BJ (cell line): ENCODE measurements around the gene PRKCA. TPM values are rescaled to one million over a fixed set of nuclear protein-coding genes. Genes with fewer than 3 reads are reported as not detected.

Experiments used
- CTCF ChIA-PET: fragments of 350-600 bp; formaldehyde crosslinking; extraction: SDS; loops from one replicate; lab custom pipeline; 2021; ENCODE audit warnings: antibody characterized with exemption, inconsistent platforms; lab: Yijun Ruan, JAX
- POLR2A ChIA-PET: fragments of 300-600 bp; sonication (Branson Sonifier 250); formaldehyde crosslinking; extraction: SDS; loops from one replicate; lab custom pipeline; 2021; ENCODE audit warnings: antibody characterized with exemption; lab: Charles Lee
- DNase-seq: peaks from one replicate; pipeline ENCODE4 v3.0.0-alpha.2; 2011; ENCODE audit warnings: low read depth
- H3K27me3 ChIP-seq: 2 replicates; pipeline ENCODE4 v1.6.0; 2011; ENCODE audit warnings: low read length; ENCODE audit not compliant: control insufficient read depth, insufficient read depth
- H3K36me3 ChIP-seq: 2 replicates; pipeline ENCODE4 v1.5.1; 2011; ENCODE audit warnings: low read length; ENCODE audit not compliant: control insufficient read depth, insufficient read depth
- H3K4me3 ChIP-seq: 2 replicates; pipeline ENCODE4 v1.5.1; 2011; ENCODE audit warnings: low read depth, mild to moderate bottlenecking, control low read depth, low read length
- polyA plus RNA-seq: library from polyadenylated mRNA; depleted of rRNA; stranded (reverse); fragments of >200 nt; gene quantifications from 2 replicates; pipeline ENCODE4 v1.2.3, GENCODE V29; 2011
- TF ChIP-seq, protein P1 (sequence below): IDR thresholded peaks from 2 replicates; pipeline ENCODE4 v1.5.1; 2011; ENCODE audit warnings: low read depth, mild to moderate bottlenecking, control low read depth, inconsistent platforms, low read length, moderate library complexity; ENCODE audit not compliant: insufficient read depth

Gene PRKCA
- polyA plus RNA-seq, 1 experiment, result 38.7 TPM

DNA sequence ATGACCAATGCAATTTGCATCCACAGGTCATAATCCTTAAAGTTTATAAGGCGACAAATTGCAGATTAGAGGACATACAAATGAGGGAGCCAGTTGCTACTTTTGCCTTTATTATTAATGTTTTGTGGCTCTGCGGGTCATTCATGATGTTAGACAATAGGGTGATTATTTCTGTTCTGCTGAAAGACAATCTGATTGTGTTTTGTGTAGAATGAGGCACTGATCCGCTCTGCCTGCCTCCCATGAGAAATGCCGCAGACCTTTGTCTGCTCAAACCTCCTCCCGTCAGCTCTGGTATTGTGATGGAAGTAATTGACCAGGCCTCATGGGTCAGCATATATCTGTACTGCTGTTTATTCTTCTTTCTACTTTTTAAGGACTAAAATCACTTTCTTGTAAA lies 224.9 kb downstream of the PRKCA start:
- H3K27me3 ChIP-seq, result no peaks in the 10 kb centered on the region
- ChIA-PET POLR2A (no interaction called here), CTCF (no interaction called here)
- TF ChIP-seq, protein P1, sequence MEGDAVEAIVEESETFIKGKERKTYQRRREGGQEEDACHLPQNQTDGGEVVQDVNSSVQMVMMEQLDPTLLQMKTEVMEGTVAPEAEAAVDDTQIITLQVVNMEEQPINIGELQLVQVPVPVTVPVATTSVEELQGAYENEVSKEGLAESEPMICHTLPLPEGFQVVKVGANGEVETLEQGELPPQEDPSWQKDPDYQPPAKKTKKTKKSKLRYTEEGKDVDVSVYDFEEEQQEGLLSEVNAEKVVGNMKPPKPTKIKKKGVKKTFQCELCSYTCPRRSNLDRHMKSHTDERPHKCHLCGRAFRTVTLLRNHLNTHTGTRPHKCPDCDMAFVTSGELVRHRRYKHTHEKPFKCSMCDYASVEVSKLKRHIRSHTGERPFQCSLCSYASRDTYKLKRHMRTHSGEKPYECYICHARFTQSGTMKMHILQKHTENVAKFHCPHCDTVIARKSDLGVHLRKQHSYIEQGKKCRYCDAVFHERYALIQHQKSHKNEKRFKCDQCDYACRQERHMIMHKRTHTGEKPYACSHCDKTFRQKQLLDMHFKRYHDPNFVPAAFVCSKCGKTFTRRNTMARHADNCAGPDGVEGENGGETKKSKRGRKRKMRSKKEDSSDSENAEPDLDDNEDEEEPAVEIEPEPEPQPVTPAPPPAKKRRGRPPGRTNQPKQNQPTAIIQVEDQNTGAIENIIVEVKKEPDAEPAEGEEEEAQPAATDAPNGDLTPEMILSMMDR, result no peak
- no peak overlapping the region for H3K4me3 ChIP-seq
- no peak for DNase-seq
- no peaks in the 10 kb centered on the region; the same call in 1 of the 2 replicates for H3K36me3 ChIP-seq

DNA sequence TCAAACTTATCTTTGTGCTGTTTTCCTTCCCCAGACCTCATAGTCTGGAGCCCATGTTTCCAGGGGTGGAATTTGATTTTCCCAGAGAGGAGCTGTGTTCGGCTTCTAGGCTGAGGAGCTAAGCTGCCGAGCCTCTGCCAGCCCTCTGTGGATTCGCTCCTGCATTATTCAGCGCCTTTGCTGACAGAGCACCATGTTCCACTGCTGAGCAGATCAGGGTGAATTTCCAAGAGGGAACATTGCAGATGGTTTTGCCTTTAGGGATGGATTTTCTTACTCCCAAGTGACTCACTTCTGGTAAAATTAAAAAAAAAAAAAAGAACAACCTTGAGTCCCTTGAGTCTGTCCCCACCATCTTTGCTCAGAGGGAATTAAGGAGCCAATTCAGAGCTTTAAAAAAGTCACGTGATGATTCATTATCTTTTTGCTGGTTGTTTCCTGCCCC lies 229.5 kb downstream of the PRKCA start:
- H3K36me3 ChIP-seq, result no peaks in the 10 kb centered on the region; the same call in 1 of the 2 replicates
- TF ChIP-seq, protein P1, result no peak
- no peak overlapping the region for H3K4me3 ChIP-seq
- ChIA-PET CTCF (interaction anchor here (0.6 to 1.0 kb wide), 2 partner anchors 9 to 36 kb away, joined by 3 read pairs; no protein-coding TSS in a partner anchor), POLR2A (no interaction called here)
- no peaks in the 10 kb centered on the region for H3K27me3 ChIP-seq
- DNase-seq, result no peak

DNA sequence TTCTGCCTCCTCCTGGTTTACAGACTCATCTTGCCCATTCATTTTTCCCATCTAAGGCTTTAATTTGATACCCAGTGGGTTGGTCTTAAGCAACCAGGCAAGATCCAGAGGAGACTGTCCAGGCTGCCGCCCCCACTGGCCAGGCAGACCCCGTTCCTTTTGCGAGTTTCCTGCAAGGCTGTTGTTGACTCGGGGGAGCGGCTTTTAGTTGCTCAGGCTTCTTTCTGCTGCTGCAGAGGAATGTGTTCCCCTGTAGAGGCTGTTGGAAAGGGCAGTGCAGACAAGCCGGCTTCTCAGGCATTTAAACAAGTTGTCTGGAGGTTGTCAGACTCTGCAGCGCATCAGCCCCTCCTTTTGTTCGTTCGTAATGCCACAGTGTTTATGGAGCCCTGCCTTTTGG lies 231.2 kb downstream of the PRKCA start:
- DNase-seq, result no peak
- no peaks in the 10 kb centered on the region for H3K27me3 ChIP-seq
- TF ChIP-seq, protein P1, result no peak
- no peaks in the 10 kb centered on the region; the same call in 1 of the 2 replicates for H3K36me3 ChIP-seq
- no peak overlapping the region for H3K4me3 ChIP-seq
- ChIA-PET POLR2A (no interaction called here), CTCF (no interaction called here)

DNA sequence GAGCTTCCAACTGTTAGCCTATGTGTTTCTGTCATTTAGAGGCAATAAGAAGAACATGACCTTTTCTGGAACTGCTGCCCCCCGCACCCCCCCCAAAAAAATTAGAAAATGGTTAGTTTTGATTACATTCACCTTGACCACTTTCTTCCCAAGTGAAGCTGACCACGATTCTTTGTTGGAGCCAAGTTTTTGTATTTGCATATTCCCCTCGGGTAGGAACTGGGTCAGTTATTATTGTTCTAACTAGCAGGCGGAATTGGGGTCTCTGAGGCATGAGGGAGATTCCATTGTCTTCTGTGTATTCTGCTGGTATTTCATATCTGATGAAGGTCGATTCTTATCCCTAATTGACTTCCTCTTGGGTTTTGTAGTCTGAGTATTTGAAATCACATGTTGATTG lies 231.6 kb downstream of the PRKCA start:
- Histone ChIP-seq H3K36me3 (no peaks in the 10 kb centered on the region; the same call in 1 of the 2 replicates), H3K27me3 (no peaks in the 10 kb centered on the region), H3K4me3 (no peak overlapping the region)
- ChIA-PET CTCF (no interaction called here), POLR2A (no interaction called here)
- TF ChIP-seq, protein P1, result no peak
- DNase-seq, result no peak

DNA sequence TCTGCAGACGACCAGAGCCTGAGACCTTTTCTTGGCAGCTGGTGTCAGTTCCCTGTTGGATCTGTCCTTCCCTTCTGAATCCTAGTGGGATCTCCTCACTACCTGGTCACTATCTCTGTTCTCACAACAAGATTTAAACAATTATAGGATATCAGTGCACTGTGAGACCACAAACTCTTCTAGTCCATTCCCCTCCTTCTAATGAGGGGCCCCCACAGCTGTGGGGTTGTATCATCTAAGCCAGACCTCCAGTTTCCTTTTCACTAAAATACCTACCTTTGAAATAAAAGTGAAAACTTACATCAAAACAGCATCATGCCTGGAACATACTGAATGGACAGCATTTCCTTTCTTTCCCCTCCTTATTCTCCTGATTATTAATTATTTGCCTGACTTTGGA lies 233.2 kb downstream of the PRKCA start:
- DNase-seq, result no peak
- Histone ChIP-seq H3K36me3 (no peaks in the 10 kb centered on the region; the same call in 1 of the 2 replicates), H3K27me3 (no peaks in the 10 kb centered on the region), H3K4me3 (no peak overlapping the region)
- POLR2A ChIA-PET, result no interaction called here
- CTCF ChIA-PET, result no interaction called here
- TF ChIP-seq, protein P1, result no peak
